BJ (cell line): Measurements from ENCODE around the gene ITGA1. TPM values are rescaled to one million over a fixed set of nuclear protein-coding genes. Genes with fewer than 3 reads are reported as not detected.

Source experiments
- CTCF ChIA-PET: fragments of 350-600 bp; formaldehyde crosslinking; extraction: SDS; loops from one replicate; lab custom pipeline; 2021; ENCODE audit warnings: antibody characterized with exemption, inconsistent platforms; lab: Yijun Ruan, JAX
- POLR2A ChIA-PET: fragments of 300-600 bp; sonication (Branson Sonifier 250); formaldehyde crosslinking; extraction: SDS; loops from one replicate; lab custom pipeline; 2021; ENCODE audit warnings: antibody characterized with exemption; lab: Charles Lee
- DNase-seq: peaks from one replicate; pipeline ENCODE4 v3.0.0-alpha.2; 2011; ENCODE audit warnings: low read depth
- H3K27me3 ChIP-seq: 2 replicates; pipeline ENCODE4 v1.6.0; 2011; ENCODE audit warnings: low read length; ENCODE audit not compliant: control insufficient read depth, insufficient read depth
- H3K36me3 ChIP-seq: 2 replicates; pipeline ENCODE4 v1.5.1; 2011; ENCODE audit warnings: low read length; ENCODE audit not compliant: control insufficient read depth, insufficient read depth
- H3K4me3 ChIP-seq: 2 replicates; pipeline ENCODE4 v1.5.1; 2011; ENCODE audit warnings: low read depth, mild to moderate bottlenecking, control low read depth, low read length
- CTCF ChIP-seq: IDR thresholded peaks from 2 replicates; pipeline ENCODE4 v1.5.1; 2011; ENCODE audit warnings: low read depth, mild to moderate bottlenecking, control low read depth, inconsistent platforms, low read length, moderate library complexity; ENCODE audit not compliant: insufficient read depth
- polyA plus RNA-seq: library from polyadenylated mRNA; depleted of rRNA; stranded (reverse); fragments of >200 nt; gene quantifications from 2 replicates; pipeline ENCODE4 v1.2.3, GENCODE V29; 2011

ITGA1 gene
- polyA plus RNA-seq, 1 experiment = 35.2 TPM

GRCh38 chr5:52878656-52879055 is 90.9 kb downstream of the ITGA1 start:
- no peak for TF ChIP-seq CTCF
- ChIA-PET POLR2A (no interaction called here), CTCF (no interaction called here)
- Histone ChIP-seq H3K36me3 (no peaks in the 10 kb centered on the region), H3K4me3 (no peak overlapping the region), H3K27me3 (no peaks in the 10 kb centered on the region)
- DNase-seq = no peak

- ChIA-PET POLR2A (no interaction called here), CTCF (no interaction called here)
- no peak for TF ChIP-seq CTCF
- no peaks in the 10 kb centered on the region for H3K36me3 ChIP-seq
- no peak overlapping the region for H3K4me3 ChIP-seq
- no peaks in the 10 kb centered on the region for H3K27me3 ChIP-seq
- no peak for DNase-seq
Measured at GRCh38 chr5:52880541-52880940, 92.8 kb downstream of the ITGA1 start.

GRCh38 chr5:52881468-52881867 is 93.8 kb downstream of the ITGA1 start:
- Histone ChIP-seq H3K36me3 (no peaks in the 10 kb centered on the region), H3K27me3 (no peaks in the 10 kb centered on the region), H3K4me3 (no peak overlapping the region)
- ChIA-PET CTCF (no interaction called here), POLR2A (no interaction called here)
- DNase-seq = no peak
- TF ChIP-seq CTCF = no peak

DNA sequence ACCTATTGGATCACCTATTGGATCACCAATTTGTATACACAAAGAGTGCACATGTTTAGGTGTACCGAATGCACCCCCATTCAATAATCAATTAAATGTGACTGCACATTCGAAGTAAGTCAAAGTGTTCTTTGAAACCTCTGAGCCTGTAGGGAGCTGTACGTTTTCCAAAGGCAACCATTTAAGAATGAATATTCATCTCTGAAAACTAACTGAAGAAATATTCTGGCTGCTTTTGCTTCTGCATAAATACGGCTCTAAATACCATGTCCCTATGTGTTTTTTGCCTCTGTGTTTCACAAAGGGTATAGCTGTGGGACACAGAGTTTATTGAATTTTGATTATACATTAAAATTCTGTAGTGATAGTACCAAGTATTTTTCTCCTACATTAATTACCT is 95.4 kb downstream of the ITGA1 start:
- ChIA-PET CTCF (interaction anchor here (1.3 kb wide), 1 partner anchor 96 kb away, joined by 4 read pairs; the partner anchor contains the start of genes ITGA1 and PELO), POLR2A (no interaction called here)
- TF ChIP-seq CTCF = no peak
- no peak for DNase-seq
- no peaks in the 10 kb centered on the region for H3K27me3 ChIP-seq
- H3K36me3 ChIP-seq = no peaks in the 10 kb centered on the region
- no peak overlapping the region for H3K4me3 ChIP-seq

DNA sequence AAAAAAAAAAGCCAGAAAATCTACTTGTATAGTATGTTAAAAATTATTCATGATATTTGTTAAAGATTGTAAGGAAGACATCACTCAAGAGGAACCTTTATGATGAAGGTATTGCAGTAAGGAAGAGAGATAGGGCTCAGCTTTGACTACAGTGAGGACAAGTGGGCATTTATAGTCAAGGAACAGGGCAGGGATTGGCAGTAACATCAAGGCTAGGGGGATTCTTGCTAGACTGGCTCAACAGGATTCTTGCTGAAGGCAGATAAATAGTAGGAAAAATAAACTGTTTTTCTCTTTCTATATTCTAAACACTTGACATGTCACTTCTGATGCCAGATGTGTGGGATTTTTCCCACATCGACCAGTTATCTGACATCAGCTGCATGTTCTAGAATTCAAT is 96.7 kb downstream of the ITGA1 start:
- no peaks in the 10 kb centered on the region for H3K36me3 ChIP-seq
- no peaks in the 10 kb centered on the region for H3K27me3 ChIP-seq
- POLR2A ChIA-PET = no interaction called here
- TF ChIP-seq CTCF = no peak
- H3K4me3 ChIP-seq = no peak overlapping the region
- DNase-seq = no peak
- CTCF ChIA-PET = no interaction called here
